ENCODE measurements around the gene SMR3A. TPM values are rescaled to one million over a fixed set of nuclear protein-coding genes. Genes with fewer than 3 reads are reported as not detected.

Gene SMR3A
- polyA plus RNA-seq, 1 experiment, result not detected

GRCh38 chr4:70382691-70383181, 22.2 kb downstream of the SMR3A start, which contains the start of gene SMR3B:
TSS of gene SMR3B (plus strand) at chr4:70383131. CDS start at chr4:70384511, 1,380 bp downstream.
- no peak for TF ChIP-seq CTCF (IDR thresholded peaks at IDR 0.05; ENCODE audit: low read depth, low read length)
- Histone ChIP-seq H3K27me3 (ENCODE audit: control insufficient read depth, insufficient read depth, low read length) (no peaks in the 10 kb centered on the region), H3K27ac (ENCODE audit: low read depth, low read length) (no peak within 1 kb of the TSS), H3K9me3 (ENCODE audit: control insufficient read depth, insufficient read depth, low read length) (no peaks in the 10 kb centered on the region), H3K4me3 (ENCODE audit: low read depth, low read length) (no peak within 1 kb of the TSS)
- DNase-seq (ENCODE audit: low read depth, low spot score), result no peak
- CTCF ChIA-PET, result no interaction called here
- POLR2A ChIA-PET, result no interaction called here

GRCh38 chr4:70392057-70392776, 31.7 kb downstream of the SMR3A start:
- Histone ChIP-seq H3K9me3 (ENCODE audit: control insufficient read depth, insufficient read depth, low read length) (no peaks in the 10 kb centered on the region), H3K27me3 (ENCODE audit: control insufficient read depth, insufficient read depth, low read length) (no peaks in the 10 kb centered on the region), H3K4me3 (ENCODE audit: low read depth, low read length) (no peak overlapping the region), H3K27ac (ENCODE audit: low read depth, low read length) (no peak overlapping the region)
- TF ChIP-seq CTCF (IDR thresholded peaks at IDR 0.05; ENCODE audit: low read depth, low read length), result no peak
- ChIA-PET POLR2A (no interaction called here), CTCF (no interaction called here)
- DNase-seq (ENCODE audit: low read depth, low spot score), result no peak

- Histone ChIP-seq H3K9me3 (ENCODE audit: control insufficient read depth, insufficient read depth, low read length) (no peaks in the 10 kb centered on the region), H3K27ac (ENCODE audit: low read depth, low read length) (no peak within 1 kb of the TSS), H3K4me3 (ENCODE audit: low read depth, low read length) (no peak within 1 kb of the TSS), H3K27me3 (ENCODE audit: control insufficient read depth, insufficient read depth, low read length) (no peaks in the 10 kb centered on the region)
- ChIA-PET POLR2A (no interaction called here), CTCF (no interaction called here)
- no peak for TF ChIP-seq CTCF (IDR thresholded peaks at IDR 0.05; ENCODE audit: low read depth, low read length)
- no peak for DNase-seq (ENCODE audit: low read depth, low spot score)
Observed at GRCh38 chr4:70397580-70397979, 37.0 kb downstream of the SMR3A start, which contains the start of gene OPRPN. TSS of gene OPRPN (plus strand) at chr4:70397940. CDS start at chr4:70399286, 1,346 bp downstream.

GRCh38 chr4:70399319-70399718, 38.8 kb downstream of the SMR3A start:
- no peak overlapping the region for H3K4me3 ChIP-seq (ENCODE audit: low read depth, low read length)
- H3K27me3 ChIP-seq (ENCODE audit: control insufficient read depth, insufficient read depth, low read length), result no peaks in the 10 kb centered on the region
- TF ChIP-seq CTCF (IDR thresholded peaks at IDR 0.05; ENCODE audit: low read depth, low read length), result no peak
- no peak for DNase-seq (ENCODE audit: low read depth, low spot score)
- H3K27ac ChIP-seq (ENCODE audit: low read depth, low read length), result no peak overlapping the region
- ChIA-PET CTCF (no interaction called here), POLR2A (no interaction called here)
- no peaks in the 10 kb centered on the region for H3K9me3 ChIP-seq (ENCODE audit: control insufficient read depth, insufficient read depth, low read length)

- no peak for DNase-seq (ENCODE audit: low read depth, low spot score)
- Histone ChIP-seq H3K27ac (ENCODE audit: low read depth, low read length) (no peak overlapping the region), H3K27me3 (ENCODE audit: control insufficient read depth, insufficient read depth, low read length) (no peaks in the 10 kb centered on the region), H3K4me3 (ENCODE audit: low read depth, low read length) (no peak overlapping the region), H3K9me3 (ENCODE audit: control insufficient read depth, insufficient read depth, low read length) (no peaks in the 10 kb centered on the region)
- CTCF ChIA-PET, result no interaction called here
- POLR2A ChIA-PET, result no interaction called here
- no peak for TF ChIP-seq CTCF (IDR thresholded peaks at IDR 0.05; ENCODE audit: low read depth, low read length)
Observed at GRCh38 chr4:70402762-70403161, 42.2 kb downstream of the SMR3A start.
